GM12892 (cell line): ENCODE data around the gene BMERB1.

Source experiments
- POLR2A ChIP-seq: IDR thresholded peaks from 2 replicates; pipeline ENCODE4 v1.6.1; 2011; ENCODE audit warnings: low read depth, low read length, control low read depth
- POLR2AphosphoS5 ChIP-seq: IDR thresholded peaks from 2 replicates; pipeline ENCODE4 v1.6.1; 2011; ENCODE audit warnings: low read depth, low read length, control low read depth

- no peak for TF ChIP-seq POLR2AphosphoS5
- no peak for TF ChIP-seq POLR2A
These were observed 23.0 kb downstream of the BMERB1 start for GRCh38 chr16:15457400-15457799.
